ENCODE data around the gene C1orf116. TPM values are rescaled to one million over a fixed set of nuclear protein-coding genes. Genes with fewer than 3 reads are reported as not detected.

C1orf116 gene
- total RNA-seq, 1 donor from 2014 or later: not detected

- no peak for TF ChIP-seq CTCF (IDR thresholded peaks at IDR 0.05)
- peak overlapping the region; percentile 98 for H3K4me3 Mint-ChIP-seq (ENCODE audit: unreplicated experiment)
These were observed 18.1 kb upstream of the C1orf116 start for GRCh38 chr1:207050480-207051190.

GRCh38 chr1:207049974-207050391 is 17.4 kb upstream of the C1orf116 start:
- Mint-ChIP-seq H3K4me1 (ENCODE audit: unreplicated experiment) (peaks cover 53% of the 10 kb centered on the region), H3K9me3 (ENCODE audit: unreplicated experiment) (no peaks in the 10 kb centered on the region), H3K27ac (ENCODE audit: unreplicated experiment) (peak overlapping the region; percentile 93), H3K27me3 (ENCODE audit: unreplicated experiment) (no peaks in the 10 kb centered on the region), H3K4me3 (ENCODE audit: unreplicated experiment) (peak overlapping the region; percentile 98), H3K36me3 (ENCODE audit: unreplicated experiment) (peaks cover 23% of the 10 kb centered on the region)
- TF ChIP-seq CTCF (IDR thresholded peaks at IDR 0.05): peak; percentile 83
- DNase-seq (ENCODE audit: extremely low spot score, unreplicated experiment): no peak

More at GRCh38 chr1:207050480-207051190, 18.1 kb upstream of the C1orf116 start:
- Mint-ChIP-seq H3K9me3 (ENCODE audit: unreplicated experiment) (no peaks in the 10 kb centered on the region), H3K4me1 (ENCODE audit: unreplicated experiment) (peaks cover 50% of the 10 kb centered on the region), H3K36me3 (ENCODE audit: unreplicated experiment) (peaks cover 23% of the 10 kb centered on the region), H3K27ac (ENCODE audit: unreplicated experiment) (peak overlapping the region; percentile 93), H3K27me3 (ENCODE audit: unreplicated experiment) (no peaks in the 10 kb centered on the region)
- DNase-seq (ENCODE audit: extremely low spot score, unreplicated experiment): peak; percentile 96

GRCh38 chr1:207049514-207049913 is 17.0 kb upstream of the C1orf116 start:
- H3K9me3 Mint-ChIP-seq (ENCODE audit: unreplicated experiment): no peaks in the 10 kb centered on the region
- peaks cover 53% of the 10 kb centered on the region for H3K4me1 Mint-ChIP-seq (ENCODE audit: unreplicated experiment)
- H3K36me3 Mint-ChIP-seq (ENCODE audit: unreplicated experiment): peaks cover 26% of the 10 kb centered on the region
- no peak for DNase-seq (ENCODE audit: extremely low spot score, unreplicated experiment)
- H3K27me3 Mint-ChIP-seq (ENCODE audit: unreplicated experiment): no peaks in the 10 kb centered on the region
- H3K4me3 Mint-ChIP-seq (ENCODE audit: unreplicated experiment): peak overlapping the region; percentile 98
- TF ChIP-seq CTCF (IDR thresholded peaks at IDR 0.05): no peak
- no peak overlapping the region for H3K27ac Mint-ChIP-seq (ENCODE audit: unreplicated experiment)

- Mint-ChIP-seq H3K27ac (ENCODE audit: unreplicated experiment) (no peak overlapping the region), H3K4me1 (ENCODE audit: unreplicated experiment) (peaks cover 52% of the 10 kb centered on the region), H3K27me3 (ENCODE audit: unreplicated experiment) (no peaks in the 10 kb centered on the region), H3K36me3 (ENCODE audit: unreplicated experiment) (peaks cover 26% of the 10 kb centered on the region), H3K4me3 (ENCODE audit: unreplicated experiment) (no peak overlapping the region), H3K9me3 (ENCODE audit: unreplicated experiment) (no peaks in the 10 kb centered on the region)
- TF ChIP-seq CTCF (IDR thresholded peaks at IDR 0.05): no peak
- no peak for DNase-seq (ENCODE audit: extremely low spot score, unreplicated experiment)
These were observed 16.5 kb upstream of the C1orf116 start for GRCh38 chr1:207049054-207049453.

- Mint-ChIP-seq H3K4me3 (ENCODE audit: unreplicated experiment) (no peak overlapping the region), H3K36me3 (ENCODE audit: unreplicated experiment) (peaks cover 30% of the 10 kb centered on the region), H3K27ac (ENCODE audit: unreplicated experiment) (no peak overlapping the region), H3K4me1 (ENCODE audit: unreplicated experiment) (peaks cover 46% of the 10 kb centered on the region), H3K9me3 (ENCODE audit: unreplicated experiment) (peaks cover 3% of the 10 kb centered on the region), H3K27me3 (ENCODE audit: unreplicated experiment) (no peaks in the 10 kb centered on the region)
- TF ChIP-seq CTCF (IDR thresholded peaks at IDR 0.05): no peak
- no peak for DNase-seq (ENCODE audit: extremely low spot score, unreplicated experiment)
These were observed 15.5 kb upstream of the C1orf116 start for GRCh38 chr1:207048041-207048440.
